MV-4-11 (cell line): ENCODE measurements around the gene CCDC73.
A peak's percentile ranks its signal among the peaks of the same experiment; 100 is the strongest.

Source experiments
- DNase-seq: peaks from one replicate; lab custom pipeline; 2025; lab: John Stamatoyannopoulos, UW

CCDC73 gene

DNA sequence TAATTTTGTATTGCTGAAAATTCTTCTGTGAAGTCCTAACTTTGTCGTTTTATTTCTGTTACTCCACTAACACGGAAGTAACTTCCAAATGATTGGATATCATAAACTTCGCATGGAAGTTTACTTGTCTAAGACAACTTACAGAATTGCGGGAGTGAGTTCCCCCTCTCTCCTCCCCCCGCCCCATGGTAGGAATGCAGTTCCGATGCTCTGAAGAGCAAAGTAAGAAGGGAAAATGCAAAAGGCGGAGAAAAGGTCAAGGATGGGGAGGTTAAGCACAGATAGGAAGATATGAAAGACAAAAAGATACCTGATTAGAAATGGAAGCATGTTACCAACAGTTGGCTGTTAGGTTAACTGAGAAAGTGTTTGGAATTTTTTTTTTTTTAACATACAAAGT, 209.5 kb downstream of the CCDC73 start:
- no peak for DNase-seq

DNA sequence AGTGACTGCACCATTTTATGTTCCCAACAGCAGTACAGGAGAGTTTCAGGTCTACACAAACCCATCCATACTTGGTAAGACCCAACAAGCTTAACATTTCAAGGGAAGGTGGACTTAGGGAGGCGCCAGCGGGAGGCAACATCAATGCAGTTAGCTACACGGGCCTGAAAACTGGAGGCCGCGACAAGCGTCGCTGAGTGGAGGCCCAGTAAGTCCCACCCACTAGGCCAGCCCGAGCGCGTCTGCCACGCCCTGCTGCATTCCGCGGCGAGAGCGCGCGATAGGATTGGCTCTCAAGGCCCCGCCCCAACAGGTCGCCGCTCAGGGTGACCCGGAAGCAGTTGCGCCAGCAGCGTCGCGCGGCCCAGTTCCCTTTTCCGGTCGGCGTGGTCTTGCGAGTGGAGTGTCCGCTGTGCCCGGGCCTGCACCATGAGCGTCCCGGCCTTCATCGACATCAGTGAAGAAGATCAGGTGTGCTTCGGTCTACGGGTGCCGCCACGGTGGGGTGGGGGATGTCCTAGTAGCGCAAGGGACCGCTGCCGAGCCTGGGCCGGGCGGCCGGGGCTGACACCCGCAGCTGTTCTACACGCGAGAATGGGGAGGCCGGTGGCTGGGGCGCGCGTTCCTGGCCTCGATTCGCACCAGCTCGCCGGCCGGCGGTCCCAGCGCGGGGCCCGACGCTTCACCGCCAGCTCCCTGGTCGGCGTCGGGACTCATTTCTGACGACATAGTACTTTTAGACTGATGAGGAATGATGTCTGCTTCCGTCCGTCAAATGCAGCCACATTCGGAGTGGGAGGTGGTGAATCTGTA, 210.8 kb downstream of the CCDC73 start, which contains the start of gene EIF3M:
EIF3M (plus strand) TSS at position 373 of the 813 bp plus-strand sequence; CDS start at position 430, 57 bp downstream.
- DNase-seq, result peak; percentile 96

DNA sequence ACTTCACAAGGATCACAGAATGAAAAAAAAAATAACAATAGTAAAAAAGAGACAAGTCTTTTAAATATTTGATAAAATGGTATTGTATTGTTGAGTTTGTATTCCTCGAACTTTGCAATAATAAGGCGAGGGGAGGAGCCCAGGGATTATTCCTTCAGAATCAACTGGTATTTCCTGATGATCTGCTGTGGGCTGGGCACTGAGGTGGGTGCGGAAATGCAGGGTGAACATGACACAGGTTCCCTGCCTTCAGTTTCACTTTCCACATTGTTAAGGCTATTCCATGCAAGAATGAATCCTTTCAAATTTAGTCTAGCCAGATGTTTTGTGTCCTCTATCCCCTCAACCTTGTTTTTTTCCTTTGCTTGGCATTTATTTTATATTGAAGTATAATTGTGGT, 212.9 kb downstream of the CCDC73 start:
- no peak for DNase-seq

DNA sequence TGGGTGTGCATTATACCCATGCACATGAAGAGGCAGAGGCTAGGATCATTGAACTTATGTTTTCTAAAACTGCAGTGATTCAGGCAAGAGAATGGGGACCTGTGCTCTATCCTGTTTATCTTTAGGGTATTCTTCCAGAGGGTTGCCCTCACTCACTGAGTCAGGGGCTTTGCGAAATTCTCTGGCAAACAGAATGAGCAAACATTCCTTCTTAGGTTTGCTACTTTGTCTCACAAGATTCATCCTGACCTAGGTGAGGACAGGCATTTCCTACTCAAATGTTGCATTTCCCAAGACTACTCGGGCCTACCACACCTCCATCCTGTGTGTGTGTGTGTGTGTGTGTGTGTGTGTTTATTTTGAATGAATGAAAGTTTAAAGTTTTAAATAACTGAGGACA, 213.5 kb downstream of the CCDC73 start:
- no peak for DNase-seq

DNA sequence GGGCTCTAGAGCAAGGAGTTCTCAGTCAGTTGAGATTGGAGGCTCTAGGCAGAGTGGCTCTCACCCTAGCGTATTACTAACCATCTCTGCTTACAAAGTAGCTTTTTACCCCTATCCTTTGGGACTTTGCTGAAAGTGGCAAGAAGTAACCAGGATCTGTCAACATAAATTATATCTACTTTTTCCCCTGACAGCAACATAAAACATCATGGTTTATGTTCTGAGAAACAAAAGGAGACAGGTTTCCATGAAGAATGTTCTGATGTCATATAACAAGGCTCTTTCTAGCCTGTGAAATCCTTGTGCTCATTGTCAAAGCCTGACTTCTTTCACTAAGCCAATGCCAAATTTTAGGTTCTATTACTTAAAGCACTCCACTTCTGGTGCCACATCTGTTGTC, 218.0 kb downstream of the CCDC73 start:
- DNase-seq, result no peak

DNA sequence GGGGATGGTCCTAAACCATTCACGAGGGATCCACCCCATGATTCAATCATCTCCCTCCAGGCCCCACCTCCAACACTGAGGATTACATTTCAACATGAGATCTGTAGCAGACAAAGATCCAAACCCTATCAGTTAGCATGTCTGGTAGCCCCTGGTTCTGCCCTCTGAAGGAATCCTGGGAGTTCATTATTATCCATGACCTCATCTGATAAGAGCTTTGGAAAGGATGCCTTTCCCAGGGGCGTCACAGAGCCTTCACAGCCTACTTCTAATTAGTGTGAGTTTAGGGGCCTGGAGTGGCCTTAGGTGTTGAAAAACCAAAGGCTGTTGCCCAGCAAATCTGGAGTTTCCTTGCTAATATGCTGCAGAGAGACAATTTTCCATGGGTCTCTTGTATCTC, 219.4 kb downstream of the CCDC73 start:
- DNase-seq, result no peak

DNA sequence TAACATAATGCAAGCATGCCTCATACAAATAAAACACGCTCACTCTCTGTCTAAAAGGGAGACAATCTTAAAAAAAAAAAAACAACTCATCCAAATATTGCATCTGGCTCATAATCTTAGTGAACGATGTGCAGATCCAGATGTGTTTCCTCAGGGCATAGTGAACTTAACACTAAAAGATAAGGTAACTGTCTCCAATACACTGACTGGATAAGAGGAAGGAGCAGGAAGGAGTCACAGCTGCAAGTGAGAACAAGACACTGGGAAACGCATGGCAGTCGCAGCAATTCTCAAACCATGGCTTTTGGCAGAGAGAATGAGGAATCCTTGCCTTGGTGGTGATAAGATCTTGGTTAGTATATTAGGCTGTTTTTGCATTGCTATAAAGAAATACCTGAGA, 220.0 kb downstream of the CCDC73 start:
- DNase-seq, result no peak

DNA sequence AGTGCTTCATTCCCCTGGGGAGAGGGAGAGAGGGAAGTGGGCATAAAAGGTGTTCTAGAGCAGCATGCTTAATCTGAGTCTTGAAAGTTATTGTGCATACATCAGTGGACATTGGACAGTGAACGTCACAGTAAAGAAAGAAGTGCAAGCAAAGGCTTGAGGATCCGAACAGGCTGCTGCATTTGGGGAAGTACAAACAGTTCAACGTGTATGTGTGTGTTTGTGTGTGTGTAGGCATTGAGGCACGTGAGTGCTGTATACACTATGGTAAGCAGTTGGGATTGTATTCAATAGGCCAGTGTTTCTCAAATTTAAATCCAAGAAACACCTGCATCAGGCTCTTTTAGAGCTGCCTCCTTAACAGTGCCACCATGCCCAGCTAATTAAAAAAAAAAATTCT, 221.2 kb downstream of the CCDC73 start:
- DNase-seq, result peak; percentile 48

DNA sequence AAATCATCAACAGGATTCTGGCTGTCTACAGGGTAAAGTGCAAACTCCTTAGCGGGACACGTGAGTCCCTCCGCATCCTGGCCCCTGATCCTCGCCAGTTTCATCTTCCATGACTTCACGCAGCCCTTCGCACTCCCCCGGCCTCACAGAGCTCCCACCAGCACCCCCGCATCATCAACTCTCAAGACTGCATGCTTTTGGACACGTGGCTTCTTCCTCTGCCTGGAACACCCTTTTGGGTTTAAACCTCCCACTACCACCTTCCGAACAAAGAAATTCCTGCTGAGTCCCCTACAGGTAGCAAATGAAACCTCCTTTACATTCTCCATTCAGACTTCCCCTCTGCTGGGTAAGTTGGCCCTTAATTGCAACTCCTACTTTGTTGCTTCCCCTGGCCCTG, 223.4 kb downstream of the CCDC73 start:
- DNase-seq, result no peak

DNA sequence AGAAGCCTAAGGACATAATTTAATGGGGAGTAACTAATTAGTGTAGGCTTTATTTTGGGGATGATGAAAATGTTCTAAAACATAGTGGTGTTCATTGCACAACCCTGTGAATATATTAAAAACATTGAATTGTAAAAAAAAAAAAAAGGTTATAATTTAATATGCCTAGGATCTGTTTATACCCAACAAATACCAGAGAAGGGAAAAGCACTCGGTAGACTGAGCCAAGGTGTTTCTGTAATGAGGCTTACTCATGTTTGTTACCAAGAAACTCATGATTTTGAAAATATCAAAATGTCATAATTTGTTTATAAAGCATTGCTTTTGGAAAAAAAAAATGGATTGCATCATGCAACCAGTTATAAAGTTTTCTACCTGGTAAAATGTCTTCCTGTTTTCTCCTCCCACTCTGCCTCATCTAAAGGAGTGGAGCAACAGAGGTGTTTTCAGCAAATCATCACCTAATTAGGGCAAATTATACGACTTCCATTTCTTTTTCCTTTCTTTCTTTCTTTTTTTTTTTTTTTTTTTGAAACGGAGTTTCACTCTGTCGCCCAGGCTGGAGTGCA, 225.1 kb downstream of the CCDC73 start:
- DNase-seq, result no peak

DNA sequence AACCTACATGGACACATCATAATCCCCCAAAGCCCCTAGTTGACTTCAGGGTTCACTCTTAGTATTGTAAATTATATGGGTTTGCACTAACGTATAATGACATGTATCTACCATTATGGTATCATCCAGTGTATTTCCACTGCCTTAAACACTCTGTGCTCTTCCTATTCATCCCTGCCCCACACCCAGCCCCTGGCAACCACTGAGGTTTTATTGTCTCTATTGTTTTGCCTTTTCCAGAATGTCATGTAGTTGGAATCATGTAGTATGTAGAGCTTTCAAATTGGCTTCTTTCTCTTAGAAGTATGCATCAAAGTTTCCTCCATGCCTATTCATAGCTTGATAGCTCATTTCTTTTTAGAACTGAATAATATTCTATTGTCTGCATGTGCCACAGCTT, 227.3 kb downstream of the CCDC73 start:
- DNase-seq, result no peak

DNA sequence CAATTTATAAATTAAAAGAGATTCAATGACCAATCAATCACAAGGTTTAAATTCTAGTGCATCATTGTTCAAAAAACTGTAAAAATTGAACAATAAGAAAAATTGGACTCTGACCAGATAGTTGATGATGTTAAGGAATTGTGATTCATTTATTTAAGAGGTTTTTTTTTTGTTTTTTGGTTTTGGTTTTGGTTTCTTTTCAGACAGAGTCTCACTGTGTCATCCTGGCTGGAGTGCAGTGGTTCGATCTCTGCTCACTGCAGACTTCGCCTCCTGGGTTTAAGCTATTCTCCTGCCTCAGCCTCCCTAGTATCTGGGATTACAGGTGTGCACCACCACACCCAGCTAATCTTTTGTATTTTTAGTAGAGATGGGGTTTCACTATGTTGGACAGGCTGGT, 227.9 kb downstream of the CCDC73 start:
- DNase-seq, result no peak

DNA sequence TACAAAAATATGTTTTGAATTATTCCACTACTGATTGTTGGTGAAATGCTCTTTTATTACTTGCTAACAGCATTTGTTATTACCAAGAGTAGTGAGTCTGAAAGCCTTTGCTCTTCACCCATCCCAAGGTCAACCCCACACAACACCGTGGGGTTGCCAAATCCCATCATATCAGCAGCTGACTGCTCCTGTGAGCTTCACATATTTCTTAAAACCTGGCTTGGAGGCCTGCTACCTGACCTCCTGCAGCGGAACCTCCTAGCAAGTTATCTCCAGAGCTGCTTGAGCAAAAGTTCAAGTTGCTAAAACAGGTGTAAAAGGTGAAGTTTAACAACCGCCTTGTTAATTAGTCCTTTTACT, 230.9 kb downstream of the CCDC73 start:
- DNase-seq, result no peak

DNA sequence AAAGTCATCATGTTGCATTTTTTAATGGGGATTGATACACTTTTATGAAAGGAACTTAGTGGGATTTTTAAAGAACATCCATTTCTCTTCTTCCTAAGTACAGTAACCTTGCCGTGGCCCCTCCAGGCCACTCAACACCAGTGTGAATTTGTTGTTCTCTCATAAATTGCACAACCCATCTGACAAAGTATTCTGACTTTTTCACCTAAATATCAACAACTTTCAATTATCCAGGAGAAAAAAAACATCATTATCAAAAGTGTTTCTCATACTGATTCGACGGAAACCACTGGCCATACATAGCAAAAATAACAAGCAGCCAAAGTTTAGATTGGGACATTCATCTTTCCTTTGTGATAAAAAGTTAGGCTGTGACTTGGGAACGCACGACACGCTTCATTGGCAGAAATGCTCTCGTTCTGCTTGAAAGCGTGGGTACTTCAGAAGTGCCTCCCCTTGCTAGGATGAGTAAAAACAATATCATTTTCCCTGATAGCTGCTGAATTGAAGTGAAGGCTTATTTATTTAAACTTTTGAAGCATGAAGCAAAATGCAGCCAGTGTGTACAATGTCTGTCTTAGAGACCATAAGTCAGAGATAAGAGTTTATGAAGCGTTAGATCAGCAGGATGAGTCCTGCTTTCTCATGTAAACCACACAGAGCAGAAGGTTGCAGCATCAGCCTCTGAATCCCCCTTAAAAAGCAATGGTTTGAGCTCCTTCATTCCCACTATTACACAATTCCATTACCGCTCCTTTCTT, 231.4 kb downstream of the CCDC73 start:
- DNase-seq, result no peak

DNA sequence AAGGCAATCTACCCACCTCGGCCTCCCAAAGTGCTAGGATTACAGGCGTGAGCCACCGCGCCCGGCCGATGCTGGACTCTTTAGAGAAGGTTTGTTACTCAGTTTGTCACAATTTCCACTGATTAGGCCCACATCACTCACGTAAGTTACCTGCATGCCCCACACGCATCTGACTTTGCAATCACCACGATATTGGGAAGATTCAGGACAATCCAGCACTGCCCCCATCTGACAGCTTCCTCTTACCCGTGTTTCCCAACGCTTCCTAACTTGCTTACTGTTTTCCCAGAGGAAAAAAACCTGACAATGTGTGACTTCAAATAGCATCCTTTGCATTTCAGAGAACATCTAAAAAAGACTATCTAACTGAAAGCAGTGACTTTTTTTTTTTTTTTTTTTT, 232.6 kb downstream of the CCDC73 start:
- no peak for DNase-seq

DNA sequence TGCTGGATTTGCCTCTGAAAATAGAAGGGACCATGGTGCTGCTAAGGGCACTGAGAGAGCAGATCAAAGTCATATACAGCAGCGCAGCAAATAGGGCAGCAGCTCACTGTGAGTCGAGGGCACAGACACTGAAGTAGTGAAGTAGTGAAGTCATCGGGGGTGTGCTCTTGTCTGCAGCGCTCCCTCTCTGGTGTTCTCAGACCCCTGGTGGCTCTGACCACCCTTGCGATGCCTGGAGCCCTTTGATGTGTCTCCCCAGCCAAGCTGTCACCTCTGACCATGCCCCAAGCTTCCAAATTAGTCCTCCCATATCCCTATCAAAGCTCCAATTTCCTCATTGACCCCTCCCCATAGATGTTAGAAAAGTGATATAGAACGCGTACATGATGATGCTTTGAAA, 238.6 kb downstream of the CCDC73 start:
- no peak for DNase-seq

DNA sequence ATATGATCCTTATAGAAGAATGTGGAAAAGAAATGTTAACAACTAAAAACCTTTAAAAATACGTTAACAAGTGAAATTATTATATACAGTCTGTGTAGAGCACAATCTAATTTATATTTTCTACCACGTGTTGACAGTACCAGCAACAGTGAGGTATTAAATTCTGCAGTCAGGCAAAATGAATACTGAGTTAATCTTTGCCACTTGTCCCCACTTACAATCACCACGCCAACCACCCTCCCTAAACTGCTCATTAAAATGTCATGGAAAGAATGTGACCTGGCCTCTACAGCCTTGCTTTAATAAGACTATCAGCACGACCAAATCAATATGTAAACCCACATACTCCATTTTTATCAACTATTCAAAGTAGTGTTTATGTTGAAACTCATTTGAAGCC, 239.4 kb downstream of the CCDC73 start:
- DNase-seq, result no peak
